Mesendoderm (in vitro differentiated cells): ENCODE data around the gene KRT71.

Source experiments
- DNase-seq: peaks from one replicate; pipeline ENCODE4 v3.0.0; 2013
- H2AK5ac ChIP-seq: 2 replicates; pipeline ENCODE4 v1.6.1; 2013; ENCODE audit warnings: low read length, inconsistent platforms
- H2BK120ac ChIP-seq: 2 replicates; pipeline ENCODE4 v1.6.1; 2013; ENCODE audit warnings: low read depth, mild to moderate bottlenecking, low read length, moderate library complexity, mixed read lengths
- H2BK15ac ChIP-seq: replicated peaks from 2 replicates; pipeline ENCODE4 v1.6.1; 2013; ENCODE audit warnings: low read depth, mild to moderate bottlenecking, moderate library complexity
- H2BK5ac ChIP-seq: 2 replicates; pipeline ENCODE4 v1.6.1; 2013; ENCODE audit warnings: low read length, inconsistent platforms
- H3K18ac ChIP-seq: 2 replicates; pipeline ENCODE4 v1.6.1; 2013; ENCODE audit warnings: mild to moderate bottlenecking, low read length, mixed read lengths
- H3K23ac ChIP-seq: one replicate; pipeline ENCODE4 v1.6.1; 2013; ENCODE audit warnings: low read length
- H3K27ac ChIP-seq: 2 replicates; pipeline ENCODE4 v1.5.1; 2013; ENCODE audit warnings: low read depth, mild to moderate bottlenecking, inconsistent platforms, low read length, moderate library complexity
- H3K27me3 ChIP-seq: 2 replicates; pipeline ENCODE4 v1.6.1; 2013; ENCODE audit warnings: low read length, control low read depth, mild to moderate bottlenecking, inconsistent platforms; ENCODE audit not compliant: insufficient read depth, poor library complexity
- H3K36me3 ChIP-seq: 2 replicates; pipeline ENCODE4 v1.6.1; 2013; ENCODE audit warnings: low read length, inconsistent platforms; ENCODE audit not compliant: control insufficient read depth, insufficient read depth
- H3K4ac ChIP-seq: one replicate; pipeline ENCODE4 v1.6.1; 2013; ENCODE audit warnings: low read depth, mild to moderate bottlenecking, low read length, moderate library complexity
- H3K4me1 ChIP-seq: 2 replicates; pipeline ENCODE4 v1.6.1; 2013; ENCODE audit warnings: low read depth, low read length, inconsistent platforms; ENCODE audit not compliant: control insufficient read depth
- H3K4me2 ChIP-seq: 2 replicates; pipeline ENCODE4 v1.6.1; 2013; ENCODE audit warnings: low read length
- H3K4me3 ChIP-seq: 2 replicates; pipeline ENCODE4 v1.5.1; 2013; ENCODE audit warnings: mild to moderate bottlenecking, low read length
- H3K56ac ChIP-seq: one replicate; pipeline ENCODE4 v1.6.1; 2013; ENCODE audit warnings: low read length
- H3K79me1 ChIP-seq: 2 replicates; pipeline ENCODE4 v1.6.1; 2013; ENCODE audit warnings: low read length, inconsistent platforms
- H3K79me2 ChIP-seq: 2 replicates; pipeline ENCODE4 v1.6.1; 2013; ENCODE audit warnings: mild to moderate bottlenecking, low read length; ENCODE audit not compliant: control insufficient read depth, insufficient read depth
- H3K9ac ChIP-seq: 2 replicates; pipeline ENCODE4 v1.6.1; 2013; ENCODE audit warnings: low read length, inconsistent platforms
- H4K5ac ChIP-seq: one replicate; pipeline ENCODE4 v1.6.1; 2013; ENCODE audit warnings: low read length
- H4K8ac ChIP-seq: one replicate; pipeline ENCODE4 v1.6.1; 2013; ENCODE audit warnings: low read depth, mild to moderate bottlenecking, control low read depth, low read length, moderate library complexity
- WGBS: extraction: QIAGEN DNeasy Blood & Tissue Kit; methylation state at CpG from one replicate; pipeline ENCODE4 v1.1.7; 2013; ENCODE audit warnings: low lambda C conversion rate, missing lambda C conversion rate; ENCODE audit not compliant: insufficient coverage; ENCODE audit errors: extremely low coverage; 5-methylcytosine and 5-hydroxymethylcytosine counted together

The KRT71 gene

DNA sequence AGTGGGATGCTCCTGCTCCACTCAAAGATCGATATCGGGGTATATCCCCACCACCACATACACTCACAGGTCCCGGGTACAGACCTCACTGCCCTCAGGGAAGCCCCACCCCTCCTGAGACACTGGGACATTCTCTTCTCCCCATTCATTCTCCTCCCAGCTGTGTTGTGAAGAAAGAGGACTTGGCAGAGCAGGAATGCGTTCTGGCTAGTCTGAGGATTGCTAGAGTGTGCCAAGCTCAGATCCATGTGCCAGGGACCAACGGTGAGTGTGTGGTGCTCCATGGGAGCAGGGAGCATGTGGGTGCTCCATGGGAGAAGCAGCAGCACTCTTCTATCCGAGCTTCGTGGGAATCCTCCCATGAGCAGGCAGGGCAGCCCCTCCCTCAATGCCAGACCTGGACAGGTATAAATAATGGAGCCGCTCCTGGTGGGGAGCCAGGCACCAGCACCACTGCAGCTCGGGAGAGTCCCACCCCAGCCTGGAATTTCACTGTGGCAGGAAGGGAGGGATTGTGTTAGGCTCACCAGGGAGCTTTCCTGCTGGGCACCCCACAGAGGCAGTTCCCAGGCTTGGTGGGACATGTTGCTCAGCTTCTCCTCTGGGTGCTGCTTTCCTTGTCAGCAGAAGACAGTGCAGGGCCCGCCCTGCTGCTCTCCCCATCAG is 30.5 kb downstream of the KRT71 start:
- no peak overlapping the region for H3K27ac ChIP-seq
- no peak overlapping the region for H3K4me2 ChIP-seq
- no peak overlapping the region for H2BK5ac ChIP-seq
- no peaks in the 10 kb centered on the region for H3K4me1 ChIP-seq
- no peaks in the 10 kb centered on the region for H3K27me3 ChIP-seq
- WGBS: no CpG with 5 or more reads among the region's 10 CpGs
- no peak overlapping the region for H3K4ac ChIP-seq
- no peak overlapping the region for H4K5ac ChIP-seq
- no peak overlapping the region for H3K18ac ChIP-seq
- no peaks in the 10 kb centered on the region for H3K79me1 ChIP-seq
- no peak overlapping the region for H3K9ac ChIP-seq
- H2BK120ac ChIP-seq: no peak overlapping the region
- no peak overlapping the region for H4K8ac ChIP-seq
- H3K23ac ChIP-seq: no peak overlapping the region
- no peak overlapping the region for H2BK15ac ChIP-seq
- no peaks in the 10 kb centered on the region for H3K79me2 ChIP-seq
- no peaks in the 10 kb centered on the region for H3K36me3 ChIP-seq
- H2AK5ac ChIP-seq: no peak overlapping the region
- H3K4me3 ChIP-seq: no peak overlapping the region
- DNase-seq: no peak
- no peak overlapping the region for H3K56ac ChIP-seq

DNA sequence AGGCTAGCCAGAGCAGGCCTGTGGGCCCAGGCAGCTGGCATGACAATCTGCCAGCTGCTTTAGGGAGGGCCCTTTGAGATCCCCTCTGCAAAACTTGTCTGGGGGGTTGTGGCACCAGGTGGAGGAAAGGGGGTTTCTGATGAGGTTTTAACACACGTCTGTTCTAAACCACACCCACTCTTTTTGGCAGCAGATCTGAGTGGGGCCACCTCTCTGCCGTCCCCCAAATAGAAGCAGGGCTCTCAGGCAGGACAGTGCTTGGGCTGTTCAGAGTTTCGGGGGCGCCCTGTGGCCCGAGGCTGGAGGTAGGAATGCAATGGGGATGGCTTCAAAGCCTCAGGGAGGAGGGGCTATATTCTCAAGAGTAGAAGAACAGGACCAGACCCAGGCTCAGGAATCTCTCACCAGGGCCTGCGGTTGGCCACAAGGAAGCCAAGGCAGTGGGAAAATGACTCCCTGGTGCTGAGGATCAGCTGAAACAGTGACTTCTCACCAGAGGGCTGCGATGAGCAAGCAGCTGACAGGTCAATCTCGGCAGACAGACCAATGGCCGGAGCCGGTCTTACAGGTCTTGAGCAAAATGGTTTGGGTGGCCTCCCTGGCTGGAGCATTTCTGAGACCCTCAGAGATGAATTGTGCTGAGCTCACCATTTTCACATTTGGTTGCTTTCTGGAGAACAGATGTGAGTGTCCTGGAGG is 31.2 kb downstream of the KRT71 start:
- Histone ChIP-seq H3K18ac (no peak overlapping the region), H3K36me3 (no peaks in the 10 kb centered on the region), H3K4ac (no peak overlapping the region), H3K4me3 (no peak overlapping the region), H3K27me3 (no peaks in the 10 kb centered on the region), H3K9ac (no peak overlapping the region), H3K23ac (no peak overlapping the region), H4K8ac (no peak overlapping the region), H3K27ac (no peak overlapping the region), H4K5ac (no peak overlapping the region), H2BK15ac (no peak overlapping the region), H2BK5ac (no peak overlapping the region), H3K56ac (no peak overlapping the region), H3K4me1 (no peaks in the 10 kb centered on the region), H3K4me2 (no peak overlapping the region), H2BK120ac (no peak overlapping the region), H3K79me2 (no peaks in the 10 kb centered on the region), H3K79me1 (no peaks in the 10 kb centered on the region), H2AK5ac (no peak overlapping the region)
- WGBS: no CpG with 5 or more reads among the region's 10 CpGs
- peak; percentile 80 for DNase-seq

DNA sequence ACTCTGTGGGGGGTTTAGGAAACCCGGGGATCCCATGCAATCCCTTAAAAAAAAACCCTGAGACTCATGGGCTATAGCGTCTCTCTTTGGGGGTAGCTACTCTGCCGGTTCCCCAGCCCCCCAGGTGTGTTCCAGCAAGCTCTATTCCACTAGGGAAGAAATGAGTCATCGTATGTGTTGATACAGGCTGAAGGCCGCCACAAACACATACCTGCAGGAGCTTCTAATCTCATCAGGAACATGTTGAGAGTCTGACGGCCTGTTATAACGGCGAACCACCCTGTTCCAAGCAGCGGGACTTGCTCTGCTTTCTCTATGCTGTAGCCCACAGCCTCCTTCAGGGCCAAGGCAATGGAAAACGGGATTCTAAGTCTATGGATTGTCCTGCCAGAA is 31.8 kb downstream of the KRT71 start:
- Histone ChIP-seq H3K4ac (no peak overlapping the region), H3K4me3 (no peak overlapping the region), H4K5ac (no peak overlapping the region), H3K79me1 (no peaks in the 10 kb centered on the region), H3K4me1 (no peaks in the 10 kb centered on the region), H3K9ac (no peak overlapping the region), H3K79me2 (no peaks in the 10 kb centered on the region), H3K18ac (no peak overlapping the region), H4K8ac (no peak overlapping the region), H3K56ac (no peak overlapping the region), H2AK5ac (no peak overlapping the region), H3K27me3 (no peaks in the 10 kb centered on the region), H3K36me3 (no peaks in the 10 kb centered on the region), H2BK15ac (no peak overlapping the region), H3K4me2 (no peak overlapping the region), H2BK120ac (no peak overlapping the region), H2BK5ac (no peak overlapping the region), H3K23ac (no peak overlapping the region), H3K27ac (no peak overlapping the region)
- no CpG with 5 or more reads among the region's 10 CpGs for WGBS
- DNase-seq: peak; percentile 70

DNA sequence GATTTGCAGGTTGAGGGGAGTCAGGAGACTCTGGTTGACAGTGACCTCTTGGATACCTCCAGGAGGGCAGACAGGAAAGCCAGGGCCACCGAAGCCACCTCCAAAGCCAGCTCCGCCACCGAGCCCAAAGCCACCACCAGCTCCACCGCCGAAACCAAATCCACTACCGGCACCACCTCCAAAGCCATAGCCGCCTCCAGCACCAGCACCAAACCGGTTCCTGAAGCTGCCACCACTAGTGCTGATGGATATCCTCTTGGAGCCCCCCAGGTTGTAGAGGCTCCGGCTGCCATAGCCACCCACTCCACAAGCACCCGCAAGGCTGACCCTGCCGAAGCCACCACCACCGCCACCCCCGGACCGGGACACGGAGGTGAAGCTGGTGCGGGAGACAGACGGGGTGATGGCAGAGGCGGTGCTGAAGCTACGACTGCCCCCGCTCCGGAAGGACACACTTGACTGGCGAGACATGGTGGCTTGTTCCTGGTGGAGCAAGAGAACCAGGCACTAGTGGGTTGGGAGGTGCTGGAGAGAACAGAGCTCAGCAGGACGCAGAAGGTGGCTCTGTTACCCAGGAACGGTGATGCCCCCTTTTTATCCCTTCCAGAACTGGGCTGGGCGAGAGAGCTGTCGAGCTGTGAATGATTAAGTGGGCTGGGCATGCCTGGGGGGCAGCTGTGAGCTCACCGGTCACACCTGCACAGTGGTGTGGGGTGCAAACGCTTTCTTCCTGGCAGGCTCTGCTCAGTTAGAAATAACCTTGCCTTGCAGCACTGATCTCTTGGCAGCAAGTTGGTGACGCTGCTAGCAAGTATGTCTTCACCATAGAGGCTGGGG is 32.9 kb downstream of the KRT71 start, which contains the start of gene KRT5:
KRT5 (minus strand) TSS at position 569 of the 837 bp plus-strand sequence; CDS start at position 471, 98 bp downstream.
- H3K4ac ChIP-seq: no peak within 1 kb of the TSS

DNA sequence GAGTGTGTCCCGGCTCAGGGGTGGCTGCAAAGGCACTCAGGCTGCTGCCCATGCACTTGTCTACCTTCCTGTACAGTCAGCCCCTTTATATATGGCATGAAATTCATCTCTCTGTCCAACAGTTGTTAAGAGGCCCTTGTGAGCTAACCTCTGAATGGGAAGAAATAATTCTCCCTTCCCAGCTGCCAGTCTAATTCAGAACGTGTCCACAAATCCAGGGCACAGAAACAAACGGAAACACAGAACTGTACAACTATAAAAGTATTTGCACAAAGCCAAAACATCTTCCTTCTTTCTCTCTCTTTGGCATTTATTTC is 33.6 kb downstream of the KRT71 start:
- WGBS: no CpG with 5 or more reads among the region's 3 CpGs

More for the DNA sequence above, 32.9 kb downstream of the KRT71 start, which contains the start of gene KRT5:
- no peaks in the 10 kb centered on the region for H3K27me3 ChIP-seq
- DNase-seq: no peak
- H2BK120ac ChIP-seq: no peak within 1 kb of the TSS
- no peak within 1 kb of the TSS for H3K27ac ChIP-seq
- H3K36me3 ChIP-seq: no peaks in the 10 kb centered on the region
- no peak within 1 kb of the TSS for H3K4me3 ChIP-seq
- no peak within 1 kb of the TSS for H2AK5ac ChIP-seq
- H3K56ac ChIP-seq: no peak within 1 kb of the TSS
- H4K8ac ChIP-seq: no peak within 1 kb of the TSS
- H3K79me1 ChIP-seq: no peaks in the 10 kb centered on the region
- no peak within 1 kb of the TSS for H3K4me2 ChIP-seq
- H3K9ac ChIP-seq: no peak within 1 kb of the TSS
- H3K4me1 ChIP-seq: no peaks in the 10 kb centered on the region
- H2BK5ac ChIP-seq: no peak within 1 kb of the TSS
- peak within 1 kb of the TSS; percentile 24 for H3K23ac ChIP-seq
- no peak within 1 kb of the TSS for H3K18ac ChIP-seq
- H4K5ac ChIP-seq: no peak within 1 kb of the TSS
- no peaks in the 10 kb centered on the region for H3K79me2 ChIP-seq
- no peak within 1 kb of the TSS for H2BK15ac ChIP-seq
- WGBS: no CpG with 5 or more reads among the region's 29 CpGs

More for the DNA sequence above, 33.6 kb downstream of the KRT71 start:
- Histone ChIP-seq H3K79me1 (no peaks in the 10 kb centered on the region), H2BK5ac (no peak overlapping the region), H3K56ac (no peak overlapping the region), H3K9ac (no peak overlapping the region), H3K18ac (no peak overlapping the region), H3K27me3 (no peaks in the 10 kb centered on the region), H3K4me1 (no peaks in the 10 kb centered on the region), H2BK120ac (no peak overlapping the region), H3K4me3 (no peak overlapping the region), H3K27ac (no peak overlapping the region), H3K23ac (no peak overlapping the region), H3K36me3 (no peaks in the 10 kb centered on the region), H2BK15ac (no peak overlapping the region), H3K4me2 (no peak overlapping the region), H3K79me2 (no peaks in the 10 kb centered on the region), H2AK5ac (no peak overlapping the region), H3K4ac (no peak overlapping the region), H4K8ac (no peak overlapping the region), H4K5ac (no peak overlapping the region)
- no peak for DNase-seq
